Stimulated activated CD4-positive, alpha-beta T cell treated with anti-CD3 and anti-CD28 coated beads, Interleukin-2, amount 100 ng/mL, for 48 hours (primary cell): Measurements from ENCODE around the gene STEAP3.

Source experiments
- DNase-seq, 2 donors: peaks; one replicate each; pipeline ENCODE4 v3.0.0-alpha.2; 2020

Gene STEAP3

DNA sequence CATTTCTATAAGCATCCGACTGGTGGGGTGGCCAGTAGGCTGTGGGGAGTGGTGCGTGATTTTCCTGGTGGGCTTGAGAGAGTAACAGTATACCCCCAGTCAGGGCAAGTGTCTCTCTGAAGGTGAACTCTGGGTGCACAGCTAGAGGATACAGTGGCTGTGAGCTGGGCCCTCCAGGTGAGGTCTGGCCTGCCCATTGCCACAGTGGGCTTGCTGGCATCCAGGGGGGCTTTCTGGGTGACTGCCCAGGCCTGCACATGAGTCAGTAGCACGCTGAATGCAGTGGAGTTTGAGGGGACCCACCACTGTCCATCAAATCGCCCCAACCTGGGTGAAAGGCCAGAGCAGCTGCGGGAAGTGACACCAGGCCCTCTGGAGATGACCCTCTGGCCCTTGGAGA lies 4.5 kb downstream of the STEAP3 start:
- no peak for DNase-seq

DNA sequence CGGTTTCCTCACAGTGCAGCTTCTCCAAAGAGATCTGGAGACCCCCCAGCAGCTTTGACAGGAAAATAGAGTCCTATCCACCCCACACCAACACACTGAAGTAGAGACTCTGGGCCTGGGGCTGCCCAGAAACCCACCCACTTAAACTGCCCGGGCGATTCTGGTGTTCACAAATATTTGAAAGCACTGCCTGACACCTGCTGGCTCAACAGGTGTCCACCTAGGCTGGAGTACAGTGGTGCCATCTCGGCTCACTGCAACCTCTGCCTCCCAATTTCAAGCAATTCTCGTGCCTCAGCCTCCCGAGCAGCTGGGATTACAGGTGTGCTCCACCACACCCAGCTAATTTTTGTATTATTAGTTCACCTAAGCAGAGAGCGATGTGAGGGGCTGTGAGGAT lies 5.3 kb downstream of the STEAP3 start:
- DNase-seq = no peak

DNA sequence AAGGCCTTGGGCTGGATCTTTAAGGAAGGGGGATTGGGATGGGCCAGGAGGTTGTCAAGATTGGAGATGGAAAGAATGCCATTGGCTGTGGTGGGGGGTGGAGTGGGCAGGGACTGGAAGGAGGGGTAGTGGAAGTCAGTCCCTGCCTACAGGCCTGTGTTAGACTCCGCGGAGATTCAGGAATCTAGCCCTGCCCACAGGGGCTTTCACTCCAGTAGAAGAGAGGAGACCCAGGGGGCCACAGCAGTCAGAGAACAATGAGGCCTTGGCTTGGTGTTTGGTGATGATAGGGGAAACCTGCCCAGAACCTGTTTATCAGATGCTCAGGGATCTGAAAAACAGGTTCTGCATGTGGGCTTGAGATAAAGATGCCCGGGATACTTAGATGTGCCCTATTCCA lies 6.1 kb downstream of the STEAP3 start:
- no peak for DNase-seq

DNA sequence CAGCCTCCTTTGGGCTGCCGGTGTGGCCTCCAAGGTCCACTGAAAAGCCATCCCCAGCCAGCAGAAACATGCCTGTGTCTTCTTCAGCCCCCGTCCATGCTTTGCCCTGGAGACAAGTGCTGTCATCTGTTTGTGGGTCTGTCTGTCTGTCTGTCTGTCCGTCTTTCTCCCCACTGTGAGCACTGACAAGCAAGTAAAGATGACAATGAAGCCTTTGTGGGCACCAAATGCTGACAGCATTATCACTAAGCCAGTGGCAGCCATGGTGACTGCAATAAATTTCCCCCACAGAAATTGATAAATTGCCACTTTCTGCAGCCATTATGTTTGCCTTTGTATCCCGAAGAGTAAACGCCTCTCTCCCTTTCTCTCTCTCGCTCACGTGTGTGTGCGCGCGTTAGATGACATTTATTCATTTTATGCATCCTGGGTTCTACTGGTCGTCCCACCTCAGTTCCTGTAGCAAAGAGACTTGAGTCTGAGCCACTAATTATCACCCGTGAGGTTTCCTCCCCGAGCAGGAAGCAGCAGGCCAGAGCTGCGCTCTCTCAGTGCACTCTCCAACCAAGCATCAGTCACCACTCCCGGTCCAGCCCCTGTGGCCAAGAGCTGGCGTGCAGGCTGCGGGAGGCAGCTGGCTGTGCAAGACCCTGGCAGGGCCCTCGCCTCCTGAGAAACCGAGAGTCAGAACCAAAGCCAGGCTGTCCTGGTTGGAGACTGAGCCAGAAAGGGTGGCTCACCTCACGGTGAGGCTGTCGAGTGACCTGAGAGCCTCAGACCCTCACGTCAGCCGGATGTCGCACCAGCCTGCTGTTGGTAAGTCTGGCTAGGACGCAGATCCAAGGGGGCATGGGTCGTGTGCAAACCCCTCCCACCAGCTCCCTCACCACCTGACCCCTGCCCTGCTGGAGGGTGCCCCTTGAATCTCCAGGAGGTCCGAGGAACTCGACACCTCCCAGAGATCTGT lies 6.9 kb downstream of the STEAP3 start:
- no peak for DNase-seq

DNA sequence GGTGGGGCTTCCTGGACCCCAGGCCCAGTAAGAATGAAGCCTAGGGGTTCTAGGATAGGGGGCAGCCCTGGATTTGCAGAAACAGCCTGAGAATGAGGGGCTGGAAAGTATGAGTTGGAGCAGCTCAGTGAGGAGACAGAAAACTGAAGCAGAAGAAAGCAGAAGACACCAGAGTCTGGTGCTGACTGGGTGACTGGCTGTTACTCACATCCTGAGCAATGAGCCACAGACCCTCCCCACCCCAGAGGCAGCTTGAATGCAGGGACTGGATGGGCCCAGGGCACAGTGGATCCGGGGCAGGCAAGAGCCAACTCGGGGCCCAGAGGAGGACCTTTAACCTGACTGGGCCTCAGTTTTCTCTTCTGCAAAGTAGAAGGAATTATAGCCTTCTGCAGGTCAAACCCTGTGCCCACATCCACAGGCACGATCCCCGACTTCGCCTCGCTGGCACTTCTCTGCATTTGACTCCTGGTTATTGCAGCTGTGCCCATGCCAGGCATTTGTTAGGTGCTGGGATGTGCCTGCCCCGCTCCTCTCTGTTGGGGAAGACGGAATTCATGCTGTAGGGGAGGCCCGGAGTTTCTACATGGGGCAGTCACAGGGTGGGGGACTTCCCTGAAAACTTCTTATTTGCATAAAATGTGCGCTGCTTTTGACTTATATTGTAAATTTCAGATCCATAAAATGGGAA lies 8.5 kb downstream of the STEAP3 start:
- DNase-seq = no peak

DNA sequence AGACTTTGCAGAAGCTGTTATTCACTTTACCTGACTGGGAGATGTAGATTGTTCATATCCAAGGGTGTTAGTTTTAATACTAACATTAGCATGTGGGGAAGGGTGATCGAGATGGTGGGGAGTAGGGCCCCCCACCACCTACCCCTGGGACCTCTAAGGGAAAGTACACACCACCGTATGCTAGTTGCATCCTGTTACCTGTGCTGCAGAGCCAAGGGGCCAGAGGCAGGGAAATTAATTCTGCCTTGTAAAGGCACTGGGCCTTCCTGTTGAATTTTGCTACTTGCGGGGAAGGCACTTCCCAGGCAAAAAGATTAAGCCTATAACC lies 9.0 kb downstream of the STEAP3 start:
- DNase-seq = no peak

DNA sequence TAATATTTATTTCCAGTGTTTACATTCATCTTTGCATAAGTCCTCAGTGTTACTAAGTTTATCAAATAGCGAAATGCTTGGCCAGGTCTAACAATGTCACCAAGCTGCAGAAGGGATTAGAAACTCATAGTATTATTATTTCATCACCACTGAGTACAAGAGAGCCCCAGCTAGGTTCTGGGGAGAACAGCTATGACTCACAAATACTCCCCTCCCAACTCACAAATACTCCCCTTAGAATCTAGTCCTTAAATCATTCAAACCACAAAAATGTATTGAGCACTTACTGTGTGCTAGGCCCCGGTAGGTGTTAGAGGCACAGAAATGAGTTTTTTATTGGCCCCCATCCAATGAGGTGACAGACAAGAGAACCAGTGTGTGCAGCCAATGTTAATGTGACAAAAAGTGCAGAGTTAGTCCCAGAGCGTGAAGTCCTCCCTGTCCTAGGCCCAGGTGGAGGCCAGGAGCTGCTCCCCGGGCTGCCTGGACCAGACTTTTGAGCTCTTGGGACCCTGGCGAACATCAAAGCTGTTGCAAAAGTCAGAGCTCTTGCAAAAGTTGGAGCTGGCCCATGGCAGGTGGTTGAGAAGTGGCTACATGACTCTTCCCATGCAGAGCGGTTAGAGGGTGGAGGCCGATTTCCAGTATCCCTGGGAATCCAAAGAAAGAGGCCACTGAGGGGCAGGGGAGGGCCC lies 9.8 kb downstream of the STEAP3 start:
- no peak for DNase-seq

DNA sequence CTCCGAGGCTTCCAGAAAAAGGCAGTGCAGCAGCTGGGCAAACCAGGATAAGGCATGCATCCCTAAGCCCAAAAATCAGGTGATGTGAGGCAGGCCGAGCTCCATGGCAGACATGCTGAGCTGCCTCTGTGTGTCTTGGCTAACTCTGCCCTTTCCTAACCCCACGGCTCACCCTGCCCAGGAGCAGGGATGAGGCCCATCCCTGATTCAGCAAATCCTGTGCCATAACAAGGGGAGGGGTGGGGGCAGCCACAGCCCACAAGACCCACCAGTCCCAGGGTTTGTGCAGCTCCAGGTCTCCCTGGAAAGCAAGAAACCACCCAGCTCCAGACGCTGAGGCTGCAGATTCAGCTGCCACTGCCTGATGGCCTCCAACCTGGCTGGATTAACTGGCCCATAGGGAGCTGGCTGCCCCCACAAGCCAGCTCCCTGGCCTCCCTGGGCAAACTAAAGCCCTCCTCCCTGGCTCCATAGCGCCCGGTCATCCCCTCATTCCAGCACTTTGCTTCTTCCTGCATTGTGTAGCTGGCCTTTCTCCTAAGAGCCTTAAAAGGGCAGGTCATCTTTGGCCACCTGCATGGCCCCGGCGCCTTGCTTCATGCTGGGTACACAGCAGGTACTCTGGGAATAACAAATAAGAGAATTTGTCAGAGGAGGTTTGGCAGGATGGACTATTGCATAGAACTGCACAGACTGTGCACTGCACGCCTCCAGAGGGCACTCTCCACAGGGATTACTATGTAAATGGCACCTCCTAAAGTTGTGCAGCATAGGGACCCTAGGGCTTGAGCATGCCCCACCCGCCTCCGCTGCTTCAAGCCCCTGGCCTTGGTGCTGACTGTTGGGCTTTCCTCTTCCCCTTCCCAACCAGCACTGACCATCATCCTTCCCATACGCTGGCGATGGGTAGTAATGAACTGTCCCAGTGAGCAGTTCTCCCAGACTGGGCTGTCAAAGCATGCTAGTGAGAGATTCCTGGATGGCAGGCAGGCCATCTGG lies 10.7 kb downstream of the STEAP3 start:
- DNase-seq = no peak

DNA sequence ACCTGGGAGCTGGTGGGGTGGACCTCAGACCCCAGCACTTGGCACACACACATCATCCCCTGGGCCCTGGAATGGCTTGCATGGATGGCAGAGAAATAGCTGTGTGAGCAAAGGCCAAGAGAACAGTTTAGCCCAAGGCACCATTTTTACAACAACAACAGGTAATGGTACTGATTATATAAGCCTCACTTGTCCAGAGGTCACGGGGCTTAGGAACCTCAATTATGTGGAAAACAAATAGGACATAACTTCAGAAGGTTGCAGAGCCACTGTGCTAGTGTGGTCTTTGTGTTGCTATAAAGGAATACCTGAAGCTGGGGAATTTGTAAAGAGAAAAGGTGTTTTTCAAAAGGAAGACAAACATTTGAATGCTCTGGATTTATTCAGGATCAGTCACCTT lies 13.2 kb downstream of the STEAP3 start:
- DNase-seq = no peak

DNA sequence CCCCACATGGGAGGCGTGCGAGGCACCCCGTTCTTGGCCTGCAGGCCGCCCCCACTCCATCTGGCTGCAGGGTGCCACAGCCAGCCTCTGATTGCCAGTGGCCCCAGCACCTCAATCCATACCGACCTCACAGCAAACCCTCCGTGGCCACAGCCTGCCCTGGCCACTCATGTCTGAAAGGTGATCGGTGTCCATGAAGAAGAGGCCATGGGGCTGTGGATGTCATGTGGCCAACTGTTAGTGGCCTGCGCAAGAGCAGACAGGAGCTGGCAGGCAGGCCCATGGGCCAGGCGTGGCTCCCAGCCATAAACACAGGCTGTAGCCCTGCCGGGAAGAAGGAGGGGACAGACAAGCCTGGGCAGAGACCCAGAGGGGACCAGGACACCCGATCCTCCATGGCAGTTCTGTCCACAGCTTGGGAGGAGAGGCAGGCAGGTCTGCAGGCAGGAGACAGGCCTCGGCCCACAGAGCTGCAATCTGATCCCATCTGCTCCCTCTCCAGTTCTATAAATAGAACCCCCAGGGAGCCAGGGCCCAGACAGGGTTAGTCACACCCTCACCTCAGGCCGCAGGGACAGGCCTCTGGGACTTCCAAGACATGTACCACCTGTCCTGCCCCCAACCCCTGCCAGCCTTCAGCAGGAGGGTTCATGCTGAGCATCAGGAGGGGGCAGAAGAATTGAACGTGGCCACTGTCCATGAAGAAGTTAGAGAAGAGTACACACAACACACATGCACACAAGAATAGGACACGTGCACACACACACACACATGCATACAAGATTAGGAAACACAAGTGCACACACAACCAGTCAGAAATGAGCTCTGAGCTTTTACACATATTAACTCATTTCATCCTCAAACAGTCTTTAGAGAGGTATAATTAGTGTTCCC lies 16.9 kb downstream of the STEAP3 start:
- DNase-seq = no peak

DNA sequence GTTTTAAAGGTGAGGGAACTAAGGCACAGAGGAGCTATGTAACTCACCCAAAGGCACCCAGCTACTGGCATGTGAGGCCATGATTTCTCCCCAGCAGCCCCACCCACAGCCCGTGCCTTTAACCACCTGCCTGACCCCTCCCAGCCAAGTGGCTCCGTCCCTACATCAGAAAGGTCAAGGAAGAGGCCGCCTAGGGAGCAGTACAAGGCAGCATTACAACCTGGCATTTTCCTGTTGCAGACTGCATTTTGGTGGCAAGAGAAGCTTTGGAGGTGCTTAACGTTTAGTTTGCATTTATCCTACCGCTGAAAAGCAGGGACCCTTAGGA lies 17.5 kb downstream of the STEAP3 start:
- DNase-seq = no peak

DNA sequence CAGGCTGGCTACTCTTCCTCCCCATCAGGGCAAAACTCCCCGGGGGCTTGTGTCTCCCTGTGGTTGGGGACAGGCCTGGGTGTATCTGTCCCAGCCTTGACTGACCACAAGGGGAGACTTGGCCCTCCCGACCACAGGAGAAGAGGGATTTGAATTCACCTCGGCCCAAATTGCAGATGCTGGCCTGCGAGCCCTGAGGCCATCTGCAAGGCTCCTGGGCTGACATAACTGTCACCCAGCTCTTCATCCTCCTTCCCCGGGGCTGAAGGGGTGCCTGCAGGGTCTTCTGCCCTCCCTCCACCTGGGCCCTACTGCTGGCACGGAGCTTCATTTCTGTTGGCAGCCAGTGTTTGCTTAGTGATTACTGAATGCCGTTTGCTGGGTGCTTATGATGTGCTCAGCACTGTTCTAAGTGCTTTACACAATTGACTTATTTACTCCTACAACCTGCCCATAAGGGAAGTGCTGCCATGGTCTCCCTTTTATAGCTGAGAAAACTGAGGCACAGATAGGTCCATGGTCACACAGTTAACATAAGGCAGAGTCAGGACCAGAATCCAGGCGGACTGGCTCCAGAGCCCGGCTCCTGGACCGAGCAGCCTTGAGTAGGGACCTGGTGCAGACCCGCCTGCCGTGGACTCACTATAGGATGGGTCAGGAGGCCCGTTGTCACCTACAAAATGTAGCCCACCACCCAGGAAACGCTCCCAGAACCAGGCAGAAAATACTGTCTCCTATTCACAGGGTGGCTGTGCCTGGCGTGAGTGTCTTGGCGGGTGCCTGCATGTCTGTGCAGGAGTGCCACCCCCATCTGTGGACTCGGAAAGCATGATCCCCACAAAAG lies 18.9 kb downstream of the STEAP3 start:
- no peak for DNase-seq

DNA sequence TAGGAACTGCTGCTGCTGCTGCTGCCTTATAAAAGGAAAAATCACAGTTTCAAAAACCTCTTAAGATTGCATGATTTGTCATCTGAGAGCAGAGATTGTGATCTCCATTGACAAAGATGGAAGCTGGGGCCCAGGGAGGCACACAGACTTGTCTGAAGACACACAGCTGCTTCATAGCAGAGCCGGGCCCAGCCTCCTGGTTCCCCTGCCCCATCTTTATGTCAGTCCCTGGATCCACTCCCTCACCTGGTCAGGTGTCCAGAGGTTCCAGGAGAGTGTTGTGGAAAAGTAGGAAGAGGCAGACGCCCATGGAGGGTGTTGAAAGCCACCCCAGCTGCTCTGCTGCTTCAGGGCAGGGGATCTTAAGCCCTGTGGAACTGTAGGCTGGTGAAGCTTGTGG lies 20.0 kb downstream of the STEAP3 start:
- no peak for DNase-seq

DNA sequence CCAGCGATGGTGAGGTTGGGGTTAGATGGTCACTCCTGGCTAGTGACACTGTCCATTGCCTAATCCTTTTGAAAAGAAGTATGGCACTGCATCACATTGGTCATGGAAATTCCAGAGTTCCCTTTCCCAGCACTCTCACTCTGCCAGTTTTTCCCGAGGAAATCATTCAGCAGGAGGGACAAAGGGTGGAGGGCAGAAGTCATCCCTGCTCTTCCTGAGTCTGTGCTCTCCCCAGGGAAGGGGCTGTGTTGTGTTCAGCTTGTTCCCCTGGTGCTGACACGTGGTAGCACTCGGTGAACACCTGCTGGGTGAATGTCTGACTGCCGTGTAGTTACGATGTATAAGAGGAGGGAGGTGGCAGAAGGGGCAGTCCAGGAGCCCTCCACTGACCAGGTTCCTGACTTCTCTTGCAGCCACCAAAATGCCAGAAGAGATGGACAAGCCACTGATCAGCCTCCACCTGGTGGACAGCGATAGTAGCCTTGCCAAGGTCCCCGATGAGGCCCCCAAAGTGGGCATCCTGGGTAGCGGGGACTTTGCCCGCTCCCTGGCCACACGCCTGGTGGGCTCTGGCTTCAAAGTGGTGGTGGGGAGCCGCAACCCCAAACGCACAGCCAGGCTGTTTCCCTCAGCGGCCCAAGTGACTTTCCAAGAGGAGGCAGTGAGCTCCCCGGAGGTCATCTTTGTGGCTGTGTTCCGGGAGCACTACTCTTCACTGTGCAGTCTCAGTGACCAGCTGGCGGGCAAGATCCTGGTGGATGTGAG lies 21.6 kb downstream of the STEAP3 start:
- no peak for DNase-seq

DNA sequence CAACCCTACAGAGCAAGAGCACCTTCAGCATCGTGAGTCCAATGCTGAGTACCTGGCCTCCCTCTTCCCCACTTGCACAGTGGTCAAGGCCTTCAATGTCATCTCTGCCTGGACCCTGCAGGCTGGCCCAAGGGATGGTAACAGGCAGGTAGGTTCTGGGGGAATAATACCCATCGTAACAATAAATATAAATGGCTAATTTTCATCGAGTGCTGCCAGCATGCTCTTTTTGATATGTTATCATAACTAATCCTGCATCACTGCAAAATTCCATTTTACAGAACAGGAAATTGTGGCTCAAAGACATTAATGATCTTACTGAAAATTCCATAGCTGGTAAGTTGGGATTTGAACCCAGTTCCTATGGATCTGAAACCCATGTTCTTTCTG lies 22.2 kb downstream of the STEAP3 start:
- DNase-seq = no peak

DNA sequence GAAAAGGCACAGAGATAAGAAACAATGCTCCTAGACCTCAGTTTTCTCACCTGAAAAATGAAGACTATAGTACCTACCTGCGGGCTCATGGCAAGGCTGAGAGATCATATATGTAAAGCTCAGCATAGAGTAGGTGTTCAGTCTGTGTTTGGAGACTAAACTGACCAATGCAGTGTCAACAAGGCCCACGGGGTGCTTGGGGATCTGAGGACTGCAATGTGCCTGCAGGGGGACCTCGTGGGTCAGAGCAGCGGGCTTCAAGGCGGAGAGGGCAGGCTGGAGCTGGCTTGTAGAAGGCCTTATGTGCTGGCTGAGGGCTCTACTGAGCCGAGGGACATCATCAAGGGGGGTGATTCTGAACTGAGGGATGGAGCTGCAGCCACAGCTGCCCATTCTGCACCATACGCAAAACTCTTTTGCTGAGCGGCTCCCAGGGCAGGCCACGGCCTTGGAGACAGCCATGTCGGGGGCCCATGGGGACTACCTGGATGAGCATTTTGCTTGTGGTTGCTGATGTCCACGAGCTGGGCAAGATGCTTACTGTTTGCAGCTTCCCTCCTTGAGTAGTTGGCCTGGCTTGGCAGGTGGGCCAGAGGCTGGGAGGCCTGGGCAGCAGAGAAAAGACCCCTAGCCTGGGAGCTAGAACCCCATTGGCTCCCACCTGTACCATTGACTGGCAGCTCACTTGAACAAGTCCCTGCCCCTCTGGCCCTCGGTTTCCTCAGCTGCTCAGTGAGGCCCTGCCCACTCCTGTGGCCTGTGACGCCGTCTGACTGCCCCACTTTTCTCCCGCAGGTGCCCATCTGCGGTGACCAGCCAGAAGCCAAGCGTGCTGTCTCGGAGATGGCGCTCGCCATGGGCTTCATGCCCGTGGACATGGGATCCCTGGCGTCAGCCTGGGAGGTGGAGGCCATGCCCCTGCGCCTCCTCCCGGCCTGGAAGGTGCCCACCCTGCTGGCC lies 23.5 kb downstream of the STEAP3 start:
- no peak for DNase-seq

DNA sequence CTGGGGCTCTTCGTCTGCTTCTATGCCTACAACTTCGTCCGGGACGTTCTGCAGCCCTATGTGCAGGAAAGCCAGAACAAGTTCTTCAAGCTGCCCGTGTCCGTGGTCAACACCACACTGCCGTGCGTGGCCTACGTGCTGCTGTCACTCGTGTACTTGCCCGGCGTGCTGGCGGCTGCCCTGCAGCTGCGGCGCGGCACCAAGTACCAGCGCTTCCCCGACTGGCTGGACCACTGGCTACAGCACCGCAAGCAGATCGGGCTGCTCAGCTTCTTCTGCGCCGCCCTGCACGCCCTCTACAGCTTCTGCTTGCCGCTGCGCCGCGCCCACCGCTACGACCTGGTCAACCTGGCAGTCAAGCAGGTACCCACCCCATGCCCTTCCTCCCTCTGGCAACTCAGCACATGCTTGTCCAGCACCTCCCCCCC lies 24.2 kb downstream of the STEAP3 start:
- no peak for DNase-seq

DNA sequence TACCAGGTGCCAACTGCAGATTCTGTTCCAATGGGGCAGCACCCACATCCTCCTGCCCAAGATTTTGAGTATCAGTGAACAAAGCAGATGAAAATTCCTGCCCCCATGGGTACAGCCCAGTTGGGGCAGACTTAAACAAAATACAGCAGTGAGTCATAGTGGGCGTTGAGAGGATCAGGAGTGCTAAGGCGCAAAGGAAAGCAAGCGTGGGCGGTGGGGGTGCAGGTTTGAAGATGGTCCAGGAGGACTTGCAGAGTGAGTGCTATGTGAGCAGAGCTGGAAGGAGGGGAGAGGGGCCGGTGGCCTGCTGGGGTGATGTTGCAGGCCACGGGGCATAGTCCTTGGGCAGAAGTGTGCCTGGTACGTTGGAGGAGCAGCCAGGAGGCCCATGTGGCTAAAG lies 24.7 kb downstream of the STEAP3 start:
- DNase-seq = no peak

DNA sequence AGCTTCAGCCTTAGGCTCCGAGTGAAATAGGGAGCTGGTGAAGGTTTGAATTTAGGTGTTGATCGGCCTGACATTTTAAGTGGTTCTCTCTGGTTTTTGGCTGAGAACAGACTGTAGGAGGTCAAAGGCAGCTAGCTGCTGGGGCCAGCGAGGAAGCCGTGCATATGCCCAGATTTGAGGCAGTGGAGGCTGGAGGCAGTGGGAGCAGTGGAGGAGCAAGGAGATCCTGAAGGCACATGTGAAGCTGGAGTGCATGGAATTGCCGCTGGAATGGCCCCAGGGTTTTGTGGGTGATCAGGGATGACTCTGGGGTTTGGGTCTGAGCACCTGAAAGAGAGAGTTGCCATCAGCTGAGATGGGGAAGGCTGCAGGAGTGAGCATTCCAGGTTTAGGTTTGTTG lies 25.1 kb downstream of the STEAP3 start:
- DNase-seq = no peak
